Right ventricle myocardium inferior (tissue), 1 donor: ENCODE measurements around the gene FOXP4. TPM values are rescaled to one million over a fixed set of nuclear protein-coding genes. Genes with fewer than 3 reads are reported as not detected.

ENCODE experiments used
- ATAC-seq: fragments of 200-7000 bp; cut with Tn5 transposase; one replicate; pipeline ENCODE4 v1.9.1; 2020; ENCODE audit warnings: mild to moderate bottlenecking, moderate library complexity
- DNase-seq: peaks from one replicate; pipeline ENCODE4 v3.0.0; 2021; ENCODE audit errors: missing footprints
- intact Hi-C: fragments of 100-400 bp; cut with DNase I; formaldehyde crosslinking; loops from one replicate; pipeline ENCODE4 v1.11.0; 2022
- microRNA-seq: library from miRNA; unstranded; fragments of <30 nt; microRNA quantifications from one replicate; pipeline ENCODE4 v1.2.0, GENCODE V29; 2020
- total RNA-seq: library from RNA; stranded (reverse); fragmentation: NEBNext Ultra II Directional; extraction: Animal tissue kit (Norgen Biotek cat#: 25700); gene quantifications from one replicate; pipeline ENCODE4 v1.2.1, GENCODE V29; 2021
- donor health status: DM: no; HTN: yes; CAD: no; lungs with severe emphysema.

FOXP4 gene
- total RNA-seq, 1 donor from 2014 or later, result 13.9 TPM

GRCh38 chr6:41645007-41645618 is 98.9 kb downstream of the FOXP4 start:
- DNase-seq, result no peak
- ATAC-seq, result no peak
- intact Hi-C loops, result no loop called here

- intact Hi-C loops, result no loop called here
- no peak for ATAC-seq
- DNase-seq, result no peak
Observed at GRCh38 chr6:41646026-41646795, 100.0 kb downstream of the FOXP4 start.

DNA sequence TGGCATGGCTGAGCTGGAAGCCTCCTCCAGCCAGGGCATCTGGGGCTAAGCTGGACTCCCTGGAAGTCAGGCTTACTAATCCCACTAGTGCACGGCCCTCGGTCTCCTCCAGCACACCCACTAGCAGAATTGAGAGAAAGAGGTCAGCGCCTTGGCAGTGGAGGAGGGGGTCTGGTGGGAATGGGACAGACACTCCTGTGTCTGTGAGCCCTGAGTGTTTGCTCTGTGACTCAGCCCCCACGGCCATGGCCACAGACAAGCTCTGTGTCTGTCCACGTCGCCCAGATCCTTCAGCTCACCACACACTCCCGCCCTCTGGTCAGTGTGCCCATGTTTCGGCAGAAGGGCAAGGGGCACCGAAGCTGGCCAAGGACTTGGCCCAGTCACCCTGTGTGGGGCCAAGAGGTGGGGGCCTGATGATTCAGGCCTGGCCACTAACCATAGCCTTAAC is 100.9 kb downstream of the FOXP4 start:
- DNase-seq (no peak), ATAC-seq (no peak)
- intact Hi-C loops, result no loop called here

- intact Hi-C loops, result no loop called here
- DNase-seq, result no peak
- no peak for ATAC-seq
Observed at GRCh38 chr6:41648070-41648585, 101.9 kb downstream of the FOXP4 start.

DNA sequence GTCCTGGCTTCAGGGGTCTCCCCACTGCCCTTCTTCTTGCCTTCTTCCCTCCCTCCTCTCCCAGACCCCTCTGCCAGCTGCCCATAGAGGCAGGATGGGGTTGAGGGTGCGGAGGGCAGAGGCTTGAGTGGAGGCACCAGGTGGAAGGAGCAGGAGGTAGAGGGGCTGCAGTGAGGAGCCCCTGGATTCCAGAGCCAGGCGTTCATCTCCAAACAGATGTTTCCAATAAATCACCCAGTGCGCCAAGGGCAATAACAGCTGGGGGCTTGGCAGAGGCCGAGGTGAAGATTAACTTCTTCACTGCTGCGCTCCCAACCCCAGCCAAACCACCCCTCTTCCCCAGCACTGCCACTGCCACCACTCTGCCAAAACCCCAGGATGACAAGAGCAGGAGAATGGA is 102.7 kb downstream of the FOXP4 start:
- intact Hi-C loops, result no loop called here
- DNase-seq, result no peak
- no peak for ATAC-seq

GRCh38 chr6:41649596-41649995 is 103.4 kb downstream of the FOXP4 start:
- no peak for DNase-seq
- intact Hi-C loops, result no loop called here
- no peak for ATAC-seq

DNA sequence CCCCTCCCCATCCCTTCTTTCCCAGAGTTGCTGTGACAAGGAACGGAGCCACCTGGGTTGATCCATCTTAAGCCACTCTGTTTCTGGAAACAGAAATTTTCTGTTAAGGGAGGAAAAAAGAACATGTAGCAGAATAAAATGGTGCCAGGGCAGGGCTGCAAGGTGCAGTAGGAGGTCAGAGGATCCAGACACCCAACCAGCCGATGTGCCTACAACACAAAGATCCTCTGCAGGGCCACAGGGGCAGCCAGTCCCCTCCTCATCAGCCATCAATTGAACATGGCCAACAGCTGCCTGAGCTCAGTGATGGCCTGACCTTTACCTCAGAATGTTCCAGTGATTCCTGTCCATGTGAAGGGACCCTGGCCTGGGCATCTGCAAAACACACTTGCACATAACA is 103.9 kb downstream of the FOXP4 start:
- DNase-seq (no peak), ATAC-seq (no peak)
- intact Hi-C loops, result no loop called here

DNA sequence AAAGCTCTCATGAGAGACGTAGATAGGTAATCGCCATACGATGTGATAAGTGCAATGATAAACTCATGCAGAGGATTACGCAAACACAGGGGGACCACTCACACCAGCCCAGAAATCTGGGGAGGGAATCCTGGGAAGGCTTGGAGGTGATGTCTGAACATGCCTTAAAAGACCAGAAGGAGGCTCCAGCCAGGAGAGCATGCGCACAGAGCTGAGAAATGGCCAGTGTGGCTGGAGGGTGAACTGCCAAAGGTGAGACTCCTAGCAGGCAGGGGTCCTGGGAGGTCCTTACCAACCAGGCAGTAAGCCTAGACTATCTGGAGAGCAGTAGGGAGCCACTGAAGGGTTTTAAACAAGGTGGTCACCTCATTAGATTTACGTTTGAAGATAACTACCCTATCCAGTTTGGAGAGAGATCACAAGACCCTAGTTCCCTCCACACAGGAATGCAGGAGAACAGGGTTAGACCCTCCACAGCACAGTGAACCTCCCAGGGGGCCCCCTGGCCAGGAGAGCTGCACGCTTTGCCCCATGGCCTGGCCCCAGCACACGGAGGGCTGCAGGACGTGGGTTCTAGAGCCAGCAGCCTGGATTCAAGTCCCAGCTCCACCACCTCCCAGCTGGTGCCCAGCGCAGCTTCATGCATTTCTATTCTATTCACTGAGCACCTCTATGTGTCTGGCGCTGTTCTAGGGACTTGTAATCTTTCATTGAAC is 105.2 kb downstream of the FOXP4 start:
- ATAC-seq (no peak), DNase-seq (no peak)
- intact Hi-C loops, result no loop called here

Small RNA genes lying within 50 kb of the gene (microRNA-seq; reads per million reads assigned to microRNA genes)
- not detected for gene MIR4641

Other genes with a start within 250 kb of the FOXP4 start
- not detected for gene NCR2, start 210.8 kb upstream of the FOXP4 start, total RNA-seq
- 1.3 TPM for gene MDFI, start 92.1 kb downstream of the FOXP4 start, total RNA-seq
- gene TFEB, start 189.2 kb downstream of the FOXP4 start, total RNA-seq, result 39.5 TPM
- not detected for gene PGC, start 201.0 kb downstream of the FOXP4 start, total RNA-seq
- gene FRS3, start 233.5 kb downstream of the FOXP4 start, total RNA-seq, result 5.1 TPM
- 3.3 TPM for gene PRICKLE4, start 234.4 kb downstream of the FOXP4 start, total RNA-seq
- 226 TPM for gene TOMM6, start 241.3 kb downstream of the FOXP4 start, total RNA-seq